ENCODE measurements around the gene LUC7L2.
"Not testable (repeated sequence)": the region's sequence is repeated elsewhere in the genome, so short reads cannot be mapped to it uniquely, and the experiment has no call there.

The LUC7L2 gene, protein sequence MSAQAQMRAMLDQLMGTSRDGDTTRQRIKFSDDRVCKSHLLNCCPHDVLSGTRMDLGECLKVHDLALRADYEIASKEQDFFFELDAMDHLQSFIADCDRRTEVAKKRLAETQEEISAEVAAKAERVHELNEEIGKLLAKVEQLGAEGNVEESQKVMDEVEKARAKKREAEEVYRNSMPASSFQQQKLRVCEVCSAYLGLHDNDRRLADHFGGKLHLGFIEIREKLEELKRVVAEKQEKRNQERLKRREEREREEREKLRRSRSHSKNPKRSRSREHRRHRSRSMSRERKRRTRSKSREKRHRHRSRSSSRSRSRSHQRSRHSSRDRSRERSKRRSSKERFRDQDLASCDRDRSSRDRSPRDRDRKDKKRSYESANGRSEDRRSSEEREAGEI

GRCh38 chr7:139359366-139360209 is at the start of gene LUC7L2:
Gene LUC7L2 (plus strand): TSS chr7:139359894. CDS start chr7:139360262, 368 bp downstream.
- DNase-seq (ENCODE audit: low spot score) (peak; percentile 99), FAIRE-seq (peak; percentile 74)

DNA sequence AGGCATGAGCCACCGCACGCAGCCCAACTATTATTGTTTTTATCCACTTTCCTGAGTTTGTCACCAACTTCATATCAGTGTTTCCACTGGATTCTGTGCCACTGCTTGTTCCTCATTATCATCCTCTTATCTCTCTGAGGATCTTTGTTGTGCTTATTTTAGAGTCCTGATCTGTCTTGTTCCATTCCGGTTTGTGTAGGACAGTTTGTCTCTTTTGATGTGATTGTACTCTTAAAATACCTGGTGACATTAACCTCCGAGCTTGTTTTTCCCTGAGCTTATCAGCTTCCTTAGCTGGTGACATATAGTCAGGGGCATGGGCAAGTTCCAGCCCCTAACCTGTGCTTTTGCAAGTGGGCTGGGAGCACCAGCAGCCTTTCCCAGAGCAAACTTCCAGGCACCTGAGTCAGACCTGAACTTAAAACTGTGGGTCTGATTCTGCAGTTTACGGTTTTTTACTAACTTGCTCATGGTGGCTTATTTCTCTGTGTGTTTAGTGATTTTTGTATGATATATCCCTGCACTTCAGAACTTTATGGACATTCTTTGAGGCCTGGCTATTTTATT is 41.7 kb upstream of the LUC7L2 start:
- FAIRE-seq (no peak), DNase-seq (ENCODE audit: low spot score) (no peak)

GRCh38 chr7:139321071-139321745 is 38.5 kb upstream of the LUC7L2 start:
- DNase-seq (ENCODE audit: low spot score) = no peak
- FAIRE-seq = no peak

DNA sequence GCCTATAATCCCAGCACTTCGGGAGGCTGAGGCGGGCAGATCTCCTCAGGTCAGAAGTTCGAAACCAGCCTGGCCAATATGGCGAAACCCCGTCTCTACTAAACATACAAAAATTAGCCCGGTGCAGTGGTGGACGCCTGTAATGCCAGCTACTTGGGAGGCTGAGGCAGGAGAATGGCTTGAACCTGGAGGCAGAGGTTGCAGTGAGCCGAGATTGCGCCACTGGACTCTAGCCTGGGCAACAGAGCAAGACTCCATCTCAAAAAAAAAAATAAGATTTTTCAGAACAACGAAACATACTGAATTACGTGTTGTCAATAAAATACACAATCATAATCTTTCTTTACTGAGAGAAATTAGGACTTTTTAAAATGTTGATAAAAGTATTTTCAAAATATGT is 35.0 kb upstream of the LUC7L2 start:
- not testable (repeated sequence) for FAIRE-seq

DNA sequence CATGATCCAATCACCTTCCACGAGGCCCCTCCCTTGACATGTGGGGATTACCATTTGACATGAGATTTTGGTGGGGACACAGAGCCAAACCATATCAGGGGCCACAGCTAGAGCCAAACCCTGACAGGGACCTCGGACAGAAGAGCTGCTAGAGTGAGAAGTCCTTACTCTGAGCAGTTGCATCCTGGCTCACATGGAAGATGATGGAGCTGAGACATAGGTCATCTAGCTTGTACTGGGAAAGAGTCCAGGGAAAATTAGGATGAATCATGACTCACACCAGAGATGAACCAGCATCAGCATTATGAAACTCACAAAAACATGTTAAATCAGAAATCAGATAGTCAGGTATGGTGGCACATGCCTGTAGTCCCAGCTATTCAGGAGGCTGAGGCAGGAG is 31.3 kb upstream of the LUC7L2 start:
- no peak for FAIRE-seq
- DNase-seq (ENCODE audit: low spot score) = peak; percentile 17

More for the DNA sequence above, 35.0 kb upstream of the LUC7L2 start:
- not testable (repeated sequence) for DNase-seq (ENCODE audit: low spot score)

DNA sequence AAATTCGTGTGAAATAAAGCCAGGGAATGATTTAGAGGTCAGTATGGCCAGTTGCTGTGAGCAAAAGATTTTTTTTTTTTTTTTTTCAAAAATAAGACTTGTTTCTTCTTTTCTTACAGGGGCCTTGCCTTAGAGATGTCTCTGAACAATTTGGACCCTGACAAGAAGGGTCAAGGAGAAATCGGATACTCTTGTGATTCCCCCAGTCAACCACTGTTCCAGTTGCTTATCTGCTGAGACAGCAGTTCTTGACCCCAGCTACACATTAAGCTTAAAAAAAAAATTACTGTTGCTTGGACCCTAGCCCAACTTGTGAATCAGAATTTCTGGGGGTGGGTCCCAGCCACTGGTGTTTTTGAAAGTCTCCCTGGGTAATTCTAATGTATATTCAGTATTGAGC is 30.6 kb upstream of the LUC7L2 start:
- FAIRE-seq = no peak
- DNase-seq (ENCODE audit: low spot score) = no peak

DNA sequence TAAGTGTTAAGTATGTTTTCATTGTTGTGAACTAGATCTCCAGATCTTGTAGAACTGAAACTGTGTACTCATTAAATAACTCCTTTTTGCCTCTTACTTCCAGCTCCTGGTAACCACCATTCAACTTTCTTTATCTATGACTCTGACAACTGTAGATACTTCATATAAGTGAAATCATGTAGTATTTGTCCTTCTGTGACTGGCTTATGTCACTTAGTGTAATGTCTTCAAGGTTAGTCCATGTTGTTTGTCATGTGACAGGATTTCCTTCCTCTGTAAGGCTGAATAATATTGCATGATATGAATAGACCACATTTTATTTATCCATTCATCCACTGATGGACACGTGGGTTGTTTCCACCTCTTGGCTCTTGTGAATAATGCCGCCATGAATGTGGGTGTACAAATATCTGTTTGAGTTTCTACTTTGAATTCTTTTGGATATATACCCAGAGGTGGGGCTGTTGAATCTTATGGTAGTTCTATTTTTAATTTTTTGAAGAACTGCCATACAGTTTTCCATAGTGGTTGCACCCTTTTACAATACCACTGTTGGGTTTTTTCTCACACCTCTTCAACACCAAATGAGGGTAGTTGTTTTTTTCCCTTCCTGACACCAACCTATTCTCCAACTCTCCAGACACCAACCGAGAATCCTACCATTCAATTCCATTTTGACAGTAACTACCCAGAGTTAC is 29.2 kb upstream of the LUC7L2 start:
- no peak for DNase-seq (ENCODE audit: low spot score)
- no peak for FAIRE-seq

GRCh38 chr7:139332697-139333359 is 26.9 kb upstream of the LUC7L2 start:
- FAIRE-seq = no peak
- DNase-seq (ENCODE audit: low spot score) = no peak

DNA sequence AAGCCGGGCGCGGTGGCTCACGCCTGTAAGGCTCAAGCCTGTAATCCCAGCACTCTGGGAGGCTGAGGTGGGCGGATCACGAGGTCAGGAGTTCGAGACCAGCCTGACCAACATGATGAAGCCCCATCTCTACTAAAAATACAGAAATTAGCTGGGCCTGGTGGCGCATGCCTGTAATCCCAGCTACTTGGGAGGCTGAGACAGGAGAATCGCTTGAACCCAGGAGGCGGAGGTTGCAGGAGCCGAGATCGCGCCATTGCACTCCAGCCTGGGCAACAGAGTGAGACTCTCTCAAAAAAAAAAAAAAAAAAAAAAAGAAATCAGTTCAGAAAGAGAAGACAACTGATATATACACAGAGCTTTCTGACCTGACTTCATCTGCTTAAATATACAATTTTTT is 26.3 kb upstream of the LUC7L2 start:
- not testable (repeated sequence) for FAIRE-seq

GRCh38 chr7:139334399-139335150 is 25.1 kb upstream of the LUC7L2 start:
- FAIRE-seq (no peak), DNase-seq (ENCODE audit: low spot score) (no peak)

More for the DNA sequence above, 26.3 kb upstream of the LUC7L2 start:
- not testable (repeated sequence) for DNase-seq (ENCODE audit: low spot score)

DNA sequence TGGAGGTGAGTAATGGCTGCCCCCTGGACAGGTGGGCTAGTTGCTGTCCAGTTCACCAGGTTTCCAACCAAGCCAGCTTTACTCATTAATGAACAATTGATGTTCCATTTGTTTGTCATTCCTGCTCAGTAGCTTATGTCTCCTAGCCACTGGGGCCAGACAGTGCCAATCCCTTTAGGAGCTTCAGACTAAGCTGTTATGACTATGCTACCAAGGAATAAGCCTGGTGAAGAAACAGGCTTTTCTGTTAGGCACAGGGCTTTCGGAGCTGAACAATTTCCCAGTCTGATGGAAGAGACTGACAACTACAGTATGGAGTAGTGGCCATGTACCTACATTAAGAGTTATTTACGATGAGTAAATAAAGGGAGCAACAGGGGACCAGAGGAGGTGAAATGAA is 20.7 kb upstream of the LUC7L2 start:
- FAIRE-seq (no peak), DNase-seq (ENCODE audit: low spot score) (no peak)

DNA sequence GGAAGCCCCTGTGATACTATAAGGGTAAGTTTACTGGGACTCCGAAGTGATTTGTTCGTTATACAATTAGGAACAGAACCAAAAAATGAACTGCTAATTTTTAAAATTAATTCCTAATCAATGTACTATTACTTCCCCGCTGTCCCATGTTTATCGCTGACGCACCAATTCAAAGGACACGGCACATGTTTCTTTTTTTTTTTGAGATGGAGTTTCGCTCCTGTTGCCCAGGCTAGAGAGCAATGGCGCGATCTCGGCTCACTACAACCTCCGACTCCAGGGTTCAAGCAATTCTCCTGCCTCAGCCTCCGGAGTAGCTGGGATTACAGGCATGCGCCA is 20.0 kb upstream of the LUC7L2 start:
- DNase-seq (ENCODE audit: low spot score) = no peak
- FAIRE-seq = no peak

DNA sequence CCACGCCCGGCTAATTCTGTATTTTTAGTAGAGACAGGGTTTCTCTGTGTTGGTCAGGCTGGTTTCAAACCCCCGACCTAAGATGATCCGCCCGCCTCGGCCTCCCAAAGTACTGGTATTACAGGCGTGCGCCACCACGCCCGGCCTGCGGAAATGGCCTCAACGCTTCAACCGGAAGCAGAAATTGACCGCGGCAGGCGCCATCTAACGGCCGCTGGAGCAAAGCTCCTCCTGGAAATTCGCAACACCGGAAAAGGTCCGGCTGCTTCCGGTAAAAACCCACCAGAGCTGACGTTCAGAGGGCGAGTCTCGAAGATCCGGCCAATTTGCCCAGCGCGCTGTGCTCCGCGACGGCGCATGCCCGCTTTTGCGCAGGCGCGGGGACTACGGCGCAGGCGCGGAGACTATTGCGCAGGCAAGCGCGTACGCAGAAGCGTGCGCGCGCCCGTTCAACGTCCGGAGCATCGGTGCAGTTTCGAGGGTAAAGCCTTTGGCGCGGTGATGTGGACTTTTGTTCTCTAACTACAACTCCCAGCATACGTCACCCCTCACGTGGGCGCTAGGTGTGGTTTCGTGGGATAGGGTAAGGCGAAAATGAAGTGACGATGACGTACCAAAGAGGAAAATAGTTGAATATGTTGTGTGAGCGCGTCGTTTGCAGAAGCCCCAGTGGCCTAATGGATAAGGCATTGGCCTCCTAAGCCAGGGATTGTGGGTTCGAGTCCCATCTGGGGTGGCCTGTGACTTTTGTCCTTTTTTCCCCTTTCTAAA is 19.5 kb upstream of the LUC7L2 start:
- DNase-seq (ENCODE audit: low spot score) = peak; percentile 100
- peak; percentile 86 for FAIRE-seq

- DNase-seq (ENCODE audit: low spot score) (no peak), FAIRE-seq (no peak)
Observed at GRCh38 chr7:139340808-139341057, 19.0 kb upstream of the LUC7L2 start.

GRCh38 chr7:139341058-139341775 is 18.5 kb upstream of the LUC7L2 start, which contains the start of gene FMC1:
Gene FMC1 (plus strand): TSS chr7:139341337. CDS start chr7:139341385, 48 bp downstream.
- FAIRE-seq = peak; percentile 71
- peak; percentile 87 for DNase-seq (ENCODE audit: low spot score)

DNA sequence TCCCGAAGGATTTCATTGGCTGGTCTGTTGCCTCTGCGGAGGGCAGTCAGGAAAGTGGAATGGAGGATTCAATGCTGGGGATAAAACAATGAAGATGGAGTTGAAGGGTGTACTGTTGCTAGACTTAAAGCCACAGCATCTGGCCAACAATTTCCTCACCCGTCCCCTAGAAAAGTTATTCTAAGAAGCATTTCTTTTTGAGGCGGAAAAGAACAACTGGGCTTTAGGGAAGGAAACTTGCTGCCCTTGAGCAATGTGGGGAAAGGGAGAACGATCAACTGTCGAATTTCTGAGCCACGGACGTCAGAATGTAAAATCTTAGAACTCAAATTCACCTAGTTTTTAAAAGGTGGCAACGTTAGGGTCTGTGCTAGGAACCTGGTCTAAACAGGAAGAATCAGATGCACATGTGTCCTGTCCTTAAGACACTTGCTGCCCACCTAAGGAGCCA is 17.9 kb upstream of the LUC7L2 start:
- no peak for DNase-seq (ENCODE audit: low spot score)
- FAIRE-seq = no peak

DNA sequence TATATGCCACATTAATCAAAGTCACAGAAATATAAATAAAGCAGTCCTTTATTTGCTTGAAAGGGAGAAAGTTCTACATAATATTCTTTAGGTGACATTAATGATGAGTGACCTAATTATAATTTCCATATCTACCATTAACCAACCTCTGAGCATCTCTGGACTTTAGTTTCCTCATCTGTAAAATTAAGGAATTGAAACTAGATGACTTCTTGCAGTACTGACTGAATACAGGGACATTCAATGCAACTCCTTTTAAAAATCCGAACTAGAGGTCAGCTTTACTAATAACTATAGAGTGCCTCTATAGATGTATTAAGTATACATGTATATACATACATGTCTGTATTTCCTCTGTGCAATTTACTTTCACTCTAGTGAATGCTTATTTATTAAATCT is 14.7 kb upstream of the LUC7L2 start:
- FAIRE-seq = no peak
- no peak for DNase-seq (ENCODE audit: low spot score)

- FAIRE-seq (no peak), DNase-seq (ENCODE audit: low spot score) (no peak)
Observed at GRCh38 chr7:139351027-139351426, 8.7 kb upstream of the LUC7L2 start.

All from RCC 7860 (cell line).